OCI-LY1 (cell line): ENCODE data around the gene ADAM17.

Experiments used
- CTCF ChIP-seq: fragments of 200-600 bp; sonication (generic), shearing (Covaris generic); IDR thresholded peaks from 2 replicates; pipeline ENCODE4 v1.5.1; 2017; ENCODE audit warnings: mild to moderate bottlenecking, antibody characterized with exemption, low read length, moderate library complexity, mixed read lengths
- EZH2 ChIP-seq: fragments of 200-600 bp; sonication (generic), shearing (Covaris generic); IDR thresholded peaks from 2 replicates; pipeline ENCODE4 v1.8.0; 2017; ENCODE audit warnings: borderline replicate concordance, mixed run types, mild to moderate bottlenecking, antibody characterized with exemption, low read length, moderate library complexity, mixed read lengths

DNA sequence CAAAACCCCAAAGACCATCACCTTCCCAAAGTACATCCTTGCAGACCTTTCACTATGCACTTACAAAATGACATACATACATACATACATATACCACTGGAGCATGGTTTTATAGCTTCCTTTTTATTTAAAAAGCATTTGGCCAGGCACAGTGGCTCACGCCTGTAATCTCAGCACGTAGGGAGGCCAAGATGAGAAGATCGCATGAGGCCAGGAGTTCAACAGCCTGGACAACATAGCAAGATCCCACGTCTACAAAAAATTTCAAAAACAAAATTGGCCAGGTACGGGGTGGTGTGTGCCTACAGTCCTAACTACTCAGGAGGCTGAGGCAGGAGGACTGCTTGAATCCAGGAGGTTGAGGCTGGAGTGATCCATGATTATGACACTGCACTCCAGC, 29.9 kb upstream of the ADAM17 start:
- no peak for TF ChIP-seq CTCF
- TF ChIP-seq EZH2: no peak
